Mammary epithelial cell (primary cell): ENCODE data around the gene PGLYRP3.

Experiments used
- CTCF ChIP-seq, 2 donors: IDR thresholded peaks in 1 of 2; conservative IDR thresholded peaks in 1 of 2; 2 replicates each; pipeline ENCODE4 v1.5.1; 2011 to 2012; ENCODE audit warnings: inconsistent platforms in 2 of 2, low read length in 2 of 2, mild to moderate bottlenecking in 2 of 2, control low read depth in 1 of 2, low read depth in 1 of 2; ENCODE audit not compliant: insufficient read depth in 1 of 2; ENCODE audit errors: extremely low read depth in 1 of 2
- EZH2 ChIP-seq: IDR thresholded peaks from 2 replicates; pipeline ENCODE4 v1.6.1; 2012; ENCODE audit warnings: low read length, inconsistent platforms, borderline replicate concordance

GRCh38 chr1:153357076-153357852 is 44.5 kb upstream of the PGLYRP3 start:
- TF ChIP-seq CTCF (conservative IDR thresholded peaks at IDR 0.05 in 1 of 2, IDR thresholded peaks at IDR 0.05 in 1 of 2; ENCODE audit: extremely low read depth in 1 of 2, insufficient read depth in 1 of 2, low read depth in 1 of 2, low read length in 2 of 2) (no peak), EZH2 (no peak)
